Fibroblast of lung (primary cell): ENCODE data around the gene ABAT.

Experiments used
- EZH2 ChIP-seq: IDR thresholded peaks from 2 replicates; pipeline ENCODE4 v1.5.1; 2012; ENCODE audit warnings: low read length, control low read depth, mild to moderate bottlenecking; ENCODE audit errors: missing control alignments
- TF ChIP-seq, protein P1 (sequence below), 2 donors: IDR thresholded peaks in 1 of 2; conservative IDR thresholded peaks in 1 of 2; 1 replicate in 1 of 2; 2 replicates in 1 of 2; pipeline ENCODE4 v1.5.1; 2011 to 2012; ENCODE audit warnings: low read length in 2 of 2, control low read depth in 1 of 2, inconsistent platforms in 1 of 2, low read depth in 1 of 2, mild to moderate bottlenecking in 1 of 2

DNA sequence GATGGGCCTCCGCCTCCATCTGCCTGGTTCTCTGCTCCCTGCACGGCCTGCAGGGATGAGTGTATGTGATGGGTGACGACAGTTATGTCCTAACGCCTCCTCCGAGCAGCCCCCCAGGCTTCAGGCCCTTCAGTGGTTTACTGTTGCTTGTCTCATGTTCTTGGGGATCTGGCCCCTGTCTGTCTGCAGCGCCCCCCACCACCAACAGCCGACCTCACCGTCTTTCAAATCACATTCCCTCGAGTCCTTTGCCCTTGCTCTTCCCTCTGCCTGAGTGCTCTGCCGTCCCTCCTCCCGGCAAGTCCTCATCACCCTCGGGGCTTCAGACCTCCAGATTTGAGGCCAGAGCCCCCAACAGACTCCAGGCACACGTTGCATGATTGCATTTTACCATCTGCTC, 34.7 kb upstream of the ABAT start:
- TF ChIP-seq, protein P1, sequence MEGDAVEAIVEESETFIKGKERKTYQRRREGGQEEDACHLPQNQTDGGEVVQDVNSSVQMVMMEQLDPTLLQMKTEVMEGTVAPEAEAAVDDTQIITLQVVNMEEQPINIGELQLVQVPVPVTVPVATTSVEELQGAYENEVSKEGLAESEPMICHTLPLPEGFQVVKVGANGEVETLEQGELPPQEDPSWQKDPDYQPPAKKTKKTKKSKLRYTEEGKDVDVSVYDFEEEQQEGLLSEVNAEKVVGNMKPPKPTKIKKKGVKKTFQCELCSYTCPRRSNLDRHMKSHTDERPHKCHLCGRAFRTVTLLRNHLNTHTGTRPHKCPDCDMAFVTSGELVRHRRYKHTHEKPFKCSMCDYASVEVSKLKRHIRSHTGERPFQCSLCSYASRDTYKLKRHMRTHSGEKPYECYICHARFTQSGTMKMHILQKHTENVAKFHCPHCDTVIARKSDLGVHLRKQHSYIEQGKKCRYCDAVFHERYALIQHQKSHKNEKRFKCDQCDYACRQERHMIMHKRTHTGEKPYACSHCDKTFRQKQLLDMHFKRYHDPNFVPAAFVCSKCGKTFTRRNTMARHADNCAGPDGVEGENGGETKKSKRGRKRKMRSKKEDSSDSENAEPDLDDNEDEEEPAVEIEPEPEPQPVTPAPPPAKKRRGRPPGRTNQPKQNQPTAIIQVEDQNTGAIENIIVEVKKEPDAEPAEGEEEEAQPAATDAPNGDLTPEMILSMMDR (conservative IDR thresholded peaks at IDR 0.05 in 1 of 2, IDR thresholded peaks at IDR 0.05 in 1 of 2; ENCODE audit: low read depth in 1 of 2, low read length in 2 of 2), result no peak
- no peak for TF ChIP-seq EZH2
